Measurements from ENCODE around the gene ASB2. TPM values are rescaled to one million over a fixed set of nuclear protein-coding genes. Genes with fewer than 3 reads are reported as not detected.

ASB2 gene
- total and polyA plus RNA-seq, 2 of the 13 experiments (the other 11 are each of a cell fraction or from before 2014, with no cell fraction given), result 0.82 to 4.1 TPM

- TF ChIP-seq HMG20B (CRISPR knock-in tag; conservative IDR thresholded peaks at IDR 0.05) (no peak), KDM1A (CRISPR knock-in tag; IDR thresholded peaks at IDR 0.05) (no peak), POLR2G (IDR thresholded peaks at IDR 0.05; ENCODE audit: low read depth, low read length) (no peak), ZMYM4 (CRISPR knock-in tag; IDR thresholded peaks at IDR 0.05) (no peak), FOXO1 (CRISPR knock-in tag; IDR thresholded peaks at IDR 0.05) (0 out of 2 replicates have a peak, but pooled peaks have one; percentile 39), GFI1 (CRISPR knock-in tag; IDR thresholded peaks at IDR 0.05; ENCODE audit: borderline replicate concordance) (0 out of 2 replicates have a peak, but pooled peaks have one; percentile 38), RNF2 (conservative IDR thresholded peaks at IDR 0.05; ENCODE audit: low read depth) (no peak), NPAS2 (CRISPR knock-in tag; IDR thresholded peaks at IDR 0.05; ENCODE audit: borderline replicate concordance) (no peak), ZNF430 (CRISPR knock-in tag; IDR thresholded peaks at IDR 0.05) (no peak), TRAFD1 (CRISPR knock-in tag; IDR thresholded peaks at IDR 0.05; ENCODE audit: borderline replicate concordance) (no peak), BCL6 (CRISPR knock-in tag; IDR thresholded peaks at IDR 0.05) (no peak), FLYWCH1 (CRISPR knock-in tag; IDR thresholded peaks at IDR 0.05) (no peak), ZNF3 (CRISPR knock-in tag; IDR thresholded peaks at IDR 0.05) (no peak), ZNF260 (CRISPR knock-in tag; IDR thresholded peaks at IDR 0.05; ENCODE audit: borderline replicate concordance, low read depth) (no peak), ZNF101 (CRISPR knock-in tag; IDR thresholded peaks at IDR 0.05; ENCODE audit: borderline replicate concordance, low read depth) (no peak), PATZ1 (CRISPR knock-in tag; IDR thresholded peaks at IDR 0.05) (peak; percentile 42; the same call in 1 of the 2 replicates), ZNF329 (CRISPR knock-in tag; IDR thresholded peaks at IDR 0.05; ENCODE audit: low read depth) (no peak), CCDC6 (CRISPR knock-in tag; IDR thresholded peaks at IDR 0.05) (no peak), ZFY (CRISPR knock-in tag; IDR thresholded peaks at IDR 0.05) (peak; percentile 34; the same call in 1 of the 2 replicates), EZH2 (conservative IDR thresholded peaks at IDR 0.05; ENCODE audit: low read depth, low read length) (no peak), IRF1 (CRISPR knock-in tag; IDR thresholded peaks at IDR 0.05; ENCODE audit: low read depth) (no peak), ZNF350 (CRISPR knock-in tag; IDR thresholded peaks at IDR 0.05; ENCODE audit: borderline replicate concordance, low read depth) (no peak), ZBTB38 (CRISPR knock-in tag; IDR thresholded peaks at IDR 0.05) (no peak), DR1 (CRISPR knock-in tag; IDR thresholded peaks at IDR 0.05) (no peak)
- TF ChIP-seq, protein P1, sequence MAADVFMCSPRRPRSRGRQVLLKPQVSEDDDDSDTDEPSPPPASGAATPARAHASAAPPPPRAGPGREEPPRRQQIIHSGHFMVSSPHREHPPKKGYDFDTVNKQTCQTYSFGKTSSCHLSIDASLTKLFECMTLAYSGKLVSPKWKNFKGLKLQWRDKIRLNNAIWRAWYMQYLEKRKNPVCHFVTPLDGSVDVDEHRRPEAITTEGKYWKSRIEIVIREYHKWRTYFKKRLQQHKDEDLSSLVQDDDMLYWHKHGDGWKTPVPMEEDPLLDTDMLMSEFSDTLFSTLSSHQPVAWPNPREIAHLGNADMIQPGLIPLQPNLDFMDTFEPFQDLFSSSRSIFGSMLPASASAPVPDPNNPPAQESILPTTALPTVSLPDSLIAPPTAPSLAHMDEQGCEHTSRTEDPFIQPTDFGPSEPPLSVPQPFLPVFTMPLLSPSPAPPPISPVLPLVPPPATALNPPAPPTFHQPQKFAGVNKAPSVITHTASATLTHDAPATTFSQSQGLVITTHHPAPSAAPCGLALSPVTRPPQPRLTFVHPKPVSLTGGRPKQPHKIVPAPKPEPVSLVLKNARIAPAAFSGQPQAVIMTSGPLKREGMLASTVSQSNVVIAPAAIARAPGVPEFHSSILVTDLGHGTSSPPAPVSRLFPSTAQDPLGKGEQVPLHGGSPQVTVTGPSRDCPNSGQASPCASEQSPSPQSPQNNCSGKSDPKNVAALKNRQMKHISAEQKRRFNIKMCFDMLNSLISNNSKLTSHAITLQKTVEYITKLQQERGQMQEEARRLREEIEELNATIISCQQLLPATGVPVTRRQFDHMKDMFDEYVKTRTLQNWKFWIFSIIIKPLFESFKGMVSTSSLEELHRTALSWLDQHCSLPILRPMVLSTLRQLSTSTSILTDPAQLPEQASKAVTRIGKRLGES (CRISPR knock-in tag; IDR thresholded peaks at IDR 0.05; ENCODE audit: borderline replicate concordance), result no peak
Measured at GRCh38 chr14:93953263-93953662, 23.1 kb downstream of the ASB2 start (continued).
